Measurements from ENCODE around the gene SGCD. TPM values are rescaled to one million over a fixed set of nuclear protein-coding genes. Genes with fewer than 3 reads are reported as not detected.

The SGCD gene
- total and polyA plus RNA-seq, 9 of the 15 experiments (the other 6 are each of a cell fraction or from before 2014, with no cell fraction given), result not detected

GRCh38 chr5:156356238-156356637, 29.3 kb downstream of the SGCD start (continued):
- TF ChIP-seq REST (IDR thresholded peaks at IDR 0.05; ENCODE audit: borderline replicate concordance) (no peak), REST (CRISPR knock-in tag; IDR thresholded peaks at IDR 0.05; ENCODE audit: low read depth) (no peak), MAFG (tag; conservative IDR thresholded peaks at IDR 0.05) (no peak), ZNF699 (CRISPR knock-in tag; IDR thresholded peaks at IDR 0.05; ENCODE audit: insufficient replicate concordance) (no peak), MEF2A (IDR thresholded peaks at IDR 0.05; ENCODE audit: control insufficient read depth, low read depth, low read length) (no peak)
